ENCODE data around the gene EIF5. TPM values are rescaled to one million over a fixed set of nuclear protein-coding genes. Genes with fewer than 3 reads are reported as not detected.

EIF5 gene
- total RNA-seq, 1 experiment from 2014 or later: 299 TPM

GRCh38 chr14:103332143-103332919 lies 1.7 kb upstream of the EIF5 start:
- no peak for DNase-seq (ENCODE audit: low spot score)
- in situ Hi-C loops (cut with HindIII; ENCODE audit: low sequenced_read_pairs): no loop called here

- in situ Hi-C loops (cut with HindIII; ENCODE audit: low sequenced_read_pairs): no loop called here
- DNase-seq (ENCODE audit: low spot score): no peak
Measured at GRCh38 chr14:103334644-103335622, 896 bp downstream of the EIF5 start.

- in situ Hi-C loops (cut with HindIII; ENCODE audit: low sequenced_read_pairs): no loop called here
- no peak for DNase-seq (ENCODE audit: low spot score)
Measured at GRCh38 chr14:103336191-103336590, 2.2 kb downstream of the EIF5 start.

- DNase-seq (ENCODE audit: low spot score): no peak
- in situ Hi-C loops (cut with HindIII; ENCODE audit: low sequenced_read_pairs): no loop called here
Measured at GRCh38 chr14:103337794-103338193, 3.8 kb downstream of the EIF5 start.

- in situ Hi-C loops (cut with HindIII; ENCODE audit: low sequenced_read_pairs): no loop called here
- DNase-seq (ENCODE audit: low spot score): no peak
Measured at GRCh38 chr14:103339561-103339960, 5.5 kb downstream of the EIF5 start.

- DNase-seq (ENCODE audit: low spot score): no peak
- in situ Hi-C loops (cut with HindIII; ENCODE audit: low sequenced_read_pairs): loop anchor here (5.0 kb wide), 1 partner anchor 42 kb away; no protein-coding TSS in a partner anchor
Measured at GRCh38 chr14:103340480-103341212, 6.6 kb downstream of the EIF5 start.

- in situ Hi-C loops (cut with HindIII; ENCODE audit: low sequenced_read_pairs): loop anchor here (5.0 kb wide), 1 partner anchor 41 kb away; no protein-coding TSS in a partner anchor
- DNase-seq (ENCODE audit: low spot score): no peak
Measured at GRCh38 chr14:103341250-103342129, 7.5 kb downstream of the EIF5 start.

- DNase-seq (ENCODE audit: low spot score): no peak
- in situ Hi-C loops (cut with HindIII; ENCODE audit: low sequenced_read_pairs): loop anchor here (5.0 kb wide), 1 partner anchor 39 kb away; no protein-coding TSS in a partner anchor
Measured at GRCh38 chr14:103343164-103343879, 9.3 kb downstream of the EIF5 start.

GRCh38 chr14:103343905-103344797 lies 10.1 kb downstream of the EIF5 start:
- DNase-seq (ENCODE audit: low spot score): no peak
- in situ Hi-C loops (cut with HindIII; ENCODE audit: low sequenced_read_pairs): loop anchor here (5.0 kb wide), 1 partner anchor 38 kb away; no protein-coding TSS in a partner anchor

- in situ Hi-C loops (cut with HindIII; ENCODE audit: low sequenced_read_pairs): no loop called here
- DNase-seq (ENCODE audit: low spot score): no peak
Measured at GRCh38 chr14:103346286-103346685, 12.2 kb downstream of the EIF5 start.

GRCh38 chr14:103347091-103347815 lies 13.2 kb downstream of the EIF5 start:
- in situ Hi-C loops (cut with HindIII; ENCODE audit: low sequenced_read_pairs): no loop called here
- no peak for DNase-seq (ENCODE audit: low spot score)

- in situ Hi-C loops (cut with HindIII; ENCODE audit: low sequenced_read_pairs): no loop called here
- no peak for DNase-seq (ENCODE audit: low spot score)
Measured at GRCh38 chr14:103348154-103348553, 14.1 kb downstream of the EIF5 start.

- in situ Hi-C loops (cut with HindIII; ENCODE audit: low sequenced_read_pairs): no loop called here
- no peak for DNase-seq (ENCODE audit: low spot score)
Measured at GRCh38 chr14:103349982-103350381, 15.9 kb downstream of the EIF5 start.

GRCh38 chr14:103353362-103353761 lies 19.3 kb downstream of the EIF5 start:
- no peak for DNase-seq (ENCODE audit: low spot score)
- in situ Hi-C loops (cut with HindIII; ENCODE audit: low sequenced_read_pairs): no loop called here

- DNase-seq (ENCODE audit: low spot score): no peak
- in situ Hi-C loops (cut with HindIII; ENCODE audit: low sequenced_read_pairs): no loop called here
Measured at GRCh38 chr14:103354141-103354540, 20.1 kb downstream of the EIF5 start.

- no peak for DNase-seq (ENCODE audit: low spot score)
- in situ Hi-C loops (cut with HindIII; ENCODE audit: low sequenced_read_pairs): no loop called here
Measured at GRCh38 chr14:103356024-103356682, 22.1 kb downstream of the EIF5 start.

Data from G401 (cell line).